Fibroblast of skin of right quadriceps (primary cell): ENCODE measurements around the gene F5.
A peak's percentile ranks its signal among the peaks of the same experiment; 100 is the strongest.

Source experiments
- DNase-seq: peaks from one replicate; pipeline ENCODE4 v3.0.0-alpha.2; 2013

F5 gene

GRCh38 chr1:169473347-169473746 lies 112.9 kb downstream of the F5 start:
- DNase-seq = no peak

GRCh38 chr1:169472738-169473137 lies 113.5 kb downstream of the F5 start:
- no peak for DNase-seq

DNA sequence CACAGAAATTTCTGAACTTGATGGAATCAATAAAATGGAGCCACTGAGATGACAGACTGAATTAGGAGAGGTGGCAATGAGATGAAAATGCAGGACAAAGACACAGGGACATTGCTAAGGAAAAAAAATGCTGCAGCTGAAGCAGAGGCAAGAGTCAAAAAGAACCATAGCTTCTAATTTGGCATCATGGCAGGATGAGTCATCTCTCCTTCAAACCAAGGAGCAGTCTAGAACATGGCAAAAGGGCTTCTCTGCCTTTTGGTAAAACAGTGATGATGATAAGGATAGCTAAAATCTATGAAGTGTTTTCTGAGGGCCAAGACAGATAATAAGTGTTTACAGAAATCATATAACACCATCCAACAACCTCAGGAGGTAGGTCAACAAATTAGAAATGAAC lies 117.3 kb downstream of the F5 start:
- DNase-seq = no peak

- peak; percentile 50 for DNase-seq
These were observed 119.7 kb downstream of the F5 start for GRCh38 chr1:169466259-169467230.

DNA sequence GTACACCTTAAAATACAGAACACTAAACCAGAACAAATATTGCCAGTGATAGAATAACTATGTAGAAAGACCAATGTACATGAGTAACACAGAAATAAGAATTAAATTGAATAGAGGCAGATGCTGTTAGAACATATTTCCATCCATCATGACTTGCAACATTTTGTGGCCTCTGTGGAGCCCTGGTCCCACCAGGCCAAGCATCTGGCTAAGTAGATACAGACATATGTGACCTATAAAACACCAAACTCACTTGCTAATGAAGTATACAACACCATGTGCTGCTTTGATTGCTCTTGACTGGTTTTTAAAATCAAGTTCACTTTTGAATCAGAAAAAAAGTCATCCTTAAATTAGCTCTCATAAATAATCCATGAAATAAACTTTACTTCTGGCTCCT lies 121.0 kb downstream of the F5 start:
- no peak for DNase-seq
